Activated naive CD4-positive, alpha-beta T cell treated with anti-CD3 and anti-CD28 coated beads for 36 hours (primary cell): Measurements from ENCODE around the gene SBF2. TPM values are rescaled to one million over a fixed set of nuclear protein-coding genes. Genes with fewer than 3 reads are reported as not detected.
"Not testable (repeated sequence)": the region's sequence is repeated elsewhere in the genome, so short reads cannot be mapped to it uniquely, and the experiment has no call there.

Experiments used
- CTCF ChIA-PET: fragments of 350-600 bp; sonication (Branson Sonifier 250); formaldehyde crosslinking; loops from one replicate; lab custom pipeline; 2021; ENCODE audit warnings: antibody characterized with exemption; lab: Charles Lee
- DNase-seq: peaks from one replicate; pipeline ENCODE4 v3.0.0-alpha.2; 2020
- H3K27ac Mint-ChIP-seq: one replicate; pipeline ENCODE4 v1.8.0; 2021; ENCODE audit warnings: mild to moderate bottlenecking, mixed read lengths
- H3K27me3 Mint-ChIP-seq: one replicate; pipeline ENCODE4 v1.8.0; 2021; ENCODE audit warnings: low read depth, mixed read lengths
- H3K36me3 Mint-ChIP-seq: one replicate; pipeline ENCODE4 v1.8.0; 2021; ENCODE audit warnings: low read depth, mixed read lengths
- H3K4me1 Mint-ChIP-seq: one replicate; pipeline ENCODE4 v1.8.0; 2021; ENCODE audit warnings: low read depth, mixed read lengths
- H3K4me3 Mint-ChIP-seq: one replicate; pipeline ENCODE4 v1.8.0; 2021; ENCODE audit warnings: mild to moderate bottlenecking, moderate library complexity, mixed read lengths
- H3K9me3 Mint-ChIP-seq: one replicate; pipeline ENCODE4 v1.8.0; 2021; ENCODE audit warnings: mixed read lengths
- intact Hi-C: fragments of 100-400 bp; cut with micrococcal nuclease; formaldehyde crosslinking; loops from one replicate; pipeline ENCODE4 v1.15.1; 2023
- total RNA-seq, 2 experiments: library from RNA; stranded (reverse); gene quantifications; one replicate each; pipeline ENCODE4 v1.2.3, GENCODE V29; 2021

Gene SBF2
- total RNA-seq, 2 experiments from 2014 or later, result 8.7 to 9.9 TPM

- intact Hi-C loops, result no loop called here
Observed at GRCh38 chr11:10021563-10021962, 272.5 kb downstream of the SBF2 start.

GRCh38 chr11:10019906-10020682 is 273.9 kb downstream of the SBF2 start:
- intact Hi-C loops, result no loop called here
- Mint-ChIP-seq H3K4me3 (no peak overlapping the region), H3K27me3 (no peaks in the 10 kb centered on the region), H3K4me1 (peaks cover 14% of the 10 kb centered on the region), H3K27ac (no peak overlapping the region), H3K9me3 (no peaks in the 10 kb centered on the region), H3K36me3 (peaks cover 4% of the 10 kb centered on the region)
- CTCF ChIA-PET, result interaction anchor here (0.6 kb wide), 1 partner anchor 255 kb away, joined by 4 read pairs; no protein-coding TSS in a partner anchor
- no peak for DNase-seq

More at GRCh38 chr11:10021563-10021962, 272.5 kb downstream of the SBF2 start:
- H3K9me3 Mint-ChIP-seq, result no peaks in the 10 kb centered on the region
- H3K27ac Mint-ChIP-seq, result no peak overlapping the region
- H3K36me3 Mint-ChIP-seq, result no peaks in the 10 kb centered on the region
- no peaks in the 10 kb centered on the region for H3K27me3 Mint-ChIP-seq
- H3K4me3 Mint-ChIP-seq, result no peak overlapping the region
- CTCF ChIA-PET, result no interaction called here
- H3K4me1 Mint-ChIP-seq, result peaks cover 14% of the 10 kb centered on the region
- DNase-seq, result no peak

- Mint-ChIP-seq H3K4me3 (no peak overlapping the region), H3K27ac (no peak overlapping the region), H3K9me3 (peaks cover 4% of the 10 kb centered on the region), H3K36me3 (peaks cover 8% of the 10 kb centered on the region), H3K27me3 (no peaks in the 10 kb centered on the region), H3K4me1 (peaks cover 14% of the 10 kb centered on the region)
- intact Hi-C loops, result no loop called here
- CTCF ChIA-PET, result no interaction called here
- no peak for DNase-seq
Observed at GRCh38 chr11:10017911-10018310, 276.1 kb downstream of the SBF2 start.

- intact Hi-C loops, result no loop called here
- H3K36me3 Mint-ChIP-seq, result peaks cover 8% of the 10 kb centered on the region
Observed at GRCh38 chr11:10017050-10017449, 277.0 kb downstream of the SBF2 start.

GRCh38 chr11:10012068-10012467 is 282.0 kb downstream of the SBF2 start:
- H3K4me3 Mint-ChIP-seq, result no peak overlapping the region
- H3K27ac Mint-ChIP-seq, result no peak overlapping the region
- no peaks in the 10 kb centered on the region for H3K27me3 Mint-ChIP-seq
- no peaks in the 10 kb centered on the region for H3K4me1 Mint-ChIP-seq
- H3K36me3 Mint-ChIP-seq, result peaks cover 14% of the 10 kb centered on the region
- peaks cover 31% of the 10 kb centered on the region for H3K9me3 Mint-ChIP-seq
- CTCF ChIA-PET, result interaction anchor here (1.0 to 1.1 kb wide), 2 partner anchors 39 to 298 kb away, joined by 3 read pairs; no protein-coding TSS in a partner anchor
- no peak for DNase-seq
- intact Hi-C loops, result no loop called here

More at GRCh38 chr11:10017050-10017449, 277.0 kb downstream of the SBF2 start:
- H3K4me3 Mint-ChIP-seq, result no peak overlapping the region
- no peak for DNase-seq
- H3K4me1 Mint-ChIP-seq, result peaks cover 14% of the 10 kb centered on the region
- CTCF ChIA-PET, result no interaction called here
- peaks cover 6% of the 10 kb centered on the region for H3K9me3 Mint-ChIP-seq
- H3K27ac Mint-ChIP-seq, result no peak overlapping the region
- no peaks in the 10 kb centered on the region for H3K27me3 Mint-ChIP-seq

GRCh38 chr11:10005955-10006525 is 288.0 kb downstream of the SBF2 start:
- Mint-ChIP-seq H3K9me3 (peaks cover 17% of the 10 kb centered on the region), H3K4me3 (no peak overlapping the region), H3K27ac (no peak overlapping the region), H3K36me3 (peaks cover 2% of the 10 kb centered on the region), H3K27me3 (no peaks in the 10 kb centered on the region), H3K4me1 (no peaks in the 10 kb centered on the region)
- CTCF ChIA-PET, result no interaction called here
- DNase-seq, result no peak
- intact Hi-C loops, result no loop called here

GRCh38 chr11:10004526-10005113 is 289.4 kb downstream of the SBF2 start:
- CTCF ChIA-PET, result interaction anchor here (0.6 kb wide), 1 partner anchor 36 kb away, joined by 3 read pairs; no protein-coding TSS in a partner anchor

GRCh38 chr11:10002221-10002620 is 291.8 kb downstream of the SBF2 start:
- CTCF ChIA-PET, result no interaction called here
- Mint-ChIP-seq H3K4me3 (no peak overlapping the region), H3K9me3 (peaks cover 1% of the 10 kb centered on the region), H3K36me3 (no peaks in the 10 kb centered on the region), H3K4me1 (no peaks in the 10 kb centered on the region), H3K27ac (no peak overlapping the region), H3K27me3 (no peaks in the 10 kb centered on the region)
- no peak for DNase-seq
- intact Hi-C loops, result no loop called here

More at GRCh38 chr11:10004526-10005113, 289.4 kb downstream of the SBF2 start:
- H3K27ac Mint-ChIP-seq, result no peak overlapping the region
- no peak overlapping the region for H3K4me3 Mint-ChIP-seq
- H3K4me1 Mint-ChIP-seq, result no peaks in the 10 kb centered on the region
- intact Hi-C loops, result no loop called here
- DNase-seq, result no peak
- H3K27me3 Mint-ChIP-seq, result no peaks in the 10 kb centered on the region
- peaks cover 3% of the 10 kb centered on the region for H3K9me3 Mint-ChIP-seq
- H3K36me3 Mint-ChIP-seq, result no peaks in the 10 kb centered on the region

GRCh38 chr11:9992306-9992705 is 301.7 kb downstream of the SBF2 start:
- DNase-seq, result no peak
- CTCF ChIA-PET, result no interaction called here
- no peak overlapping the region for H3K27ac Mint-ChIP-seq
- H3K27me3 Mint-ChIP-seq, result no peaks in the 10 kb centered on the region
- intact Hi-C loops, result loop anchor here (5.0 kb wide), 1 partner anchor 330 kb away; no protein-coding TSS in a partner anchor
- no peaks in the 10 kb centered on the region for H3K4me1 Mint-ChIP-seq
- no peak overlapping the region for H3K4me3 Mint-ChIP-seq
- no peaks in the 10 kb centered on the region for H3K9me3 Mint-ChIP-seq
- peaks cover 12% of the 10 kb centered on the region for H3K36me3 Mint-ChIP-seq

GRCh38 chr11:9990221-9990973 is 303.6 kb downstream of the SBF2 start:
- no peak for DNase-seq
- Mint-ChIP-seq H3K4me3 (no peak overlapping the region), H3K27me3 (no peaks in the 10 kb centered on the region), H3K9me3 (no peaks in the 10 kb centered on the region), H3K27ac (no peak overlapping the region), H3K4me1 (peaks cover 3% of the 10 kb centered on the region), H3K36me3 (peaks cover 13% of the 10 kb centered on the region)
- CTCF ChIA-PET, result interaction anchor here (0.7 to 0.9 kb wide), 2 partner anchors 34 to 315 kb away, joined by 3 to 4 read pairs; no protein-coding TSS in a partner anchor
- intact Hi-C loops, result loop anchor here (1.0 to 5.0 kb wide), 2 partner anchors 317 to 332 kb away; no protein-coding TSS in a partner anchor

- H3K4me1 Mint-ChIP-seq, H3K27me3 Mint-ChIP-seq, H3K9me3 Mint-ChIP-seq, intact Hi-C loops, H3K27ac Mint-ChIP-seq, H3K4me3 Mint-ChIP-seq, CTCF ChIA-PET, DNase-seq: not testable (repeated sequence)
- H3K36me3 Mint-ChIP-seq, result peaks cover 15% of the 10 kb centered on the region
Observed at GRCh38 chr11:9987303-9987702, 306.7 kb downstream of the SBF2 start.
